Dedifferentiated amniotic fluid mesenchymal stem cell (primary cell): ENCODE results near the gene PRELID1.
A peak's percentile ranks its signal among the peaks of the same experiment; 100 is the strongest.
"Not testable (repeated sequence)": the region's sequence is repeated elsewhere in the genome, so short reads cannot be mapped to it uniquely, and the experiment has no call there.

Experiments
- DNase-seq: peaks from one replicate; pipeline ENCODE4 v3.0.0-alpha.2; 2016; ENCODE audit errors: extremely low spot score

PRELID1 gene

GRCh38 chr5:177303121-177303924, at the start of gene PRELID1, which contains the start of gene RAB24:
TSS of gene PRELID1 (plus strand) at chr5:177303799. CDS start at chr5:177303986, 187 bp downstream.
TSS of gene RAB24 (minus strand) at chr5:177303719. CDS start at chr5:177303288, 431 bp downstream.
- peak; percentile 81 for DNase-seq

DNA sequence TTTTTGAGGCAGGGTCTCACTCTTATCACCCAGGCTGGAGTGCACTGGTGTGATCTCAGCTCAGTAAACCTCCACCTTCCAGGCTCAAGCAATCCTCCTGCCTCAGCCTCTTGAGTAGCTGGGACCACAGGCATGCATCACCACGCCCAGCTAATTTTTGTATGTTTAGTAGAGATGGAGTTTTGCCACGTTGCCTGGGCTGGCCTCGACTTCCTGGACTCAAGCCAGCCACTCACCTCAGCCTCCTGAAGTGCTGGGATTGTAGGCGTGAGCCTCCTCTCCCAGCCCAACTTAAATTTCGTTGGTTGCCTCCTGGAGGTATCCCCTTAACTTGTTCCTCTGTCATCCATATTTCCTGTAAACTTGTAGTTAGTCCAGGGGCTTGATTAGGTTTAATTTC, 47.3 kb upstream of the PRELID1 start:
- no peak for DNase-seq

- DNase-seq, result not testable (repeated sequence)
Measured at GRCh38 chr5:177258711-177259110, 44.9 kb upstream of the PRELID1 start.

GRCh38 chr5:177260961-177261360, 42.6 kb upstream of the PRELID1 start:
- no peak for DNase-seq

DNA sequence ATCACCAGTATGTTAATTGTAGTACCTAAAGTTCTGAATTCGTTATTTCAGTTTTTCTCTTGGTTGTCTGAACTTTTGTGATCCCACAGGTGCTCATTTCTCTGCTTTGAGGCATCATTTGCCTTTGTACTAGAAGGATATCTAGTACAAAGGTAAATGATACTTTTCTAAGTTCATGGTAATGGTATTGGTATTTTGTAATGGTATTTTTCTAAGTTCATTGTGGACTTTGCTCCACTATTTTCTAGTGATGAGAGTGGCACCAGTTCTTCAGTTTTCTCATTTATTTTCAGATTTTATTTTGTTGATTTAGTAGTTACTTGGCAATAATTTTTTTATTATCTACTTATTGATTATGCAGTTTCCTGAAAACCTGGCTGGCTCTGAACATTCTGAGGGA, 42.1 kb upstream of the PRELID1 start:
- DNase-seq, result no peak

DNA sequence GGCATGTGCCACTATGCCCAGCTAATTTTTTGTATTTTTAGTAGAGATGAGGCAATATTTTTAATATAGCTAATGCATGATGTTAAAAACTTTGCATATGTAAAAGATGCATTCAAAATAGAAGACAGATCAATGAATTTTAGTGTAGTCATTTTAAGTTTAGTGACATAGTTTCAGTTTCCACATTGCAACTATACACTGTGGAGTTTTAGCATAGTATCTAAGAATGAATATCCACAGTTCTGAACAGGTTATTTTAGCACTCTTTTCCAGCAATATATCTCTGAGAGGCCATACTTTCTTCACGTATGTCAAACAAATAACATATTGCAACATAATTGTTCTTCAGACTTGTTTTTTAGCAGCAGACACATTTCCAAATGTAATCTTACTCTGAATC, 39.4 kb upstream of the PRELID1 start:
- no peak for DNase-seq

DNA sequence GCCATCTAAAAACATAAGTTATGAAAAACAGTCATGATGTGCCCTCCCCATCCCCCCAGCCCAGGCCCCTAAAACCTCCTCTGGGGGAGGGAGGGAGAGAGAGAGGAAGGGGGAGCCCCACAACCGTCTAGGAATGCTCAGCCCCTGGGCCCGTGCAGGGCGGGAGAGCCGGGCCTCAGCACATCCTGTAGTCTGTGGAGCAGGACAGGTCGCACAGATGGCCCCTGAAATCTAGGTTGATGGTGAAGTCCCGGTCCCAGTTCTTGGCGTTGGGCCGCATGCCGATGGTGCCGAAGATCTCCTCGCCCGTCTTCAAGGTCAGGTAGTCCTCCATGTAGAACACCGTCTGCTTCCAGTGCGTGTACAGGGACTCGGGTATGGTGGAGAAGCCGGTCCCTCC, 38.2 kb upstream of the PRELID1 start:
- no peak for DNase-seq

DNA sequence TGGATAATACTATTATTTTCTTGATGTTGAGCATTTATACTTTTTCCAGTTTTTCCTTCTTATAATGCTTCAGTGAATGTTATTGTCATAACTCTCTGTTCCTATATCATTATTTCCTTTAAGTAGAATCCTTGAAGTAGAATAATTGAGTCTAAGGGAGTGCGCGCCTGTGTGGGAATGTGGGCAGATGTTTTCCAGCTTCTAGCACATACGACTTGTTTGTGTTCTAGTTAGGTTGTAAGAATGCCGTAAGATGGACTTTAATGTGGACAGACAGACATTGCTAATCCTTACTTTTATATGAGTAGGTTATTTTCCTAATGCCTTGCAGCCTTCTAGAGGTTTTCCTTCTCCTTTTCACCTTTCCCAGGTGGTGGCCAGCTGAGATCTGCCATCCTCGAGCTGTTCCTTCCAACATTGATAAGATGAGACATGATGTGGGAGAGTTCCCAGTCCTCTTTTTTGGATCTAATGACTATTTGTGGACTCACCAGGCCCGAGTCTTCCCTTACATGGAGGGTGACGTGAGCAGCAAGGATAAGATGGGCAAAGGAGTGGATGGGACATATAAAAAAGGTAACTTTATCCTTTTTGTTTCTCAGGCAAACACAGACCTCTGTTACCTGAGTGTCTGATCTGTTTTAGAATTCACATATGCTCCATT, 34.2 kb upstream of the PRELID1 start:
- DNase-seq, result no peak

DNA sequence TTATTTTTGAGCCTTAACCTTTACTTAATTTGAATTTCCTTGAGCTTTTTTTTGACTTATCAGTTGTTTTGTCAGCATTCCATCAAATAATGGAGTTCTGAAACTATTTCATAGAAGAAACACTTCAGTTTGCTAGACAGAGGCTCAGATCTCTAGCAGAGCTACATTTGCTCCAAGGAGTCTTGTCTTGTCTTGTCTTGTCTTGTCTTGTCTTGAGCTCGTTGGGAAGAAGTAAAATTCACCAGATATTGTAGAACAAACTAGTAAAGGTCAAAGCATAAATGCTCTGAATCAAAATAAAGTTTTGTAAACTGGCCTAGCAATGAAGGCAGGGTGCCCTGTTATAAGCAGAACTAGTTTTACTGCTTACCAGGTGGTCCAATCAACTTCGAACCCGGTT, 33.6 kb upstream of the PRELID1 start:
- no peak for DNase-seq

DNA sequence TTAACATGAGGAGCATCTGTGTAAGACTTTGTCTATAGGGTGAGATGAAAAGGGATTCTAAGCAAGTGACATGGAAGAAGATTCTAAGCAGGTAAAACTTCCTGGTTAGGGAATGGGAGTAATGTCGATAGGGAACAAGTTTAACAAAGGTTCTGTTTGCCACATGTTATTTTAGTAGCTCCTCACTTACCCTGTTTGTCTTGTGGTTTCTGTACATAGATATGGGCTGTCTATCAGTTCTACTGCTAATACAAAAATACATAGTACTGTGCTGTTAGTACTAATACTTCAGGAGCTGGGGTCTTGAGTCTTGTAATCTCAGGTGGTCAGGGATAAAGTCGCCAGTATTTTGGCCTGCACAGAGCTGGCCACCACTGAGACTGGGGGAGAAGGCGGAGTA, 32.9 kb upstream of the PRELID1 start:
- DNase-seq, result no peak

DNA sequence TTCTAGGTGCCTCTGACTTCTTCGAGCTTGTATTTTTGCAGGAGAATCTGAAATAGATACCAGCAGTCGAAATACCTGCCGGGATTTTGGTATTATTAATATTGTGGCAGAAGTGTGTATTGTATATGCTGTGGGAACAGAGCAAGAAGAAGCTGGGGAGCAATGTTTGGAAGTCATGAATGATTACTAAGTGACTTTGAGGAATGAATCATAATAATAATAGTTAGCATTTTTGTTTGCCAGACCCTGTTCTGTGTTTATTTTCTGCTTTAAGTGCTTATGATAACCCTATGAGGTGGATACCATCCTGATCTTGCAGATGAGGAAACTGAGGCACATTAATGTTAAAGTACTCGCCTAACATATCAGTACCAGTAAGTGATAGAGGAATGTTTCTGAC, 32.5 kb upstream of the PRELID1 start:
- DNase-seq, result no peak

DNA sequence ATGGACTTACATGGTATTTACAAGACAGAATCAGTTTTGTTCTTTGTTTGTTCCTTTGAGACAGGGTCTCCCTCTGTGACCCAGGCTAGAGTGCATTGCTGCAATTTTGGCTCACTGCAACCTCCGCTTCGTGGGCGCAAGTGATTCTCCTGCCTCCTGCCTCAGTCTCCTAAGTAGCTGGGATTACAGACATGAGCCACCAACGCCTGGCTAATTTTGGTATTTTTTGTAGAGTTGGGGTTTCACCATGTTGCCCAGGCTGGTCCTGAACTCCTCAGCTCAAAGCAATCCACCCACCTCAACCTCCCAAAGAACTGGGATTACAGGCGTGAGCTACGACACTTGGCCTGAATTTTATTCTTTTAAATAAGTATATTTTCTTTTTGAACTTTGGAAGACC, 27.7 kb upstream of the PRELID1 start:
- DNase-seq, result no peak

DNA sequence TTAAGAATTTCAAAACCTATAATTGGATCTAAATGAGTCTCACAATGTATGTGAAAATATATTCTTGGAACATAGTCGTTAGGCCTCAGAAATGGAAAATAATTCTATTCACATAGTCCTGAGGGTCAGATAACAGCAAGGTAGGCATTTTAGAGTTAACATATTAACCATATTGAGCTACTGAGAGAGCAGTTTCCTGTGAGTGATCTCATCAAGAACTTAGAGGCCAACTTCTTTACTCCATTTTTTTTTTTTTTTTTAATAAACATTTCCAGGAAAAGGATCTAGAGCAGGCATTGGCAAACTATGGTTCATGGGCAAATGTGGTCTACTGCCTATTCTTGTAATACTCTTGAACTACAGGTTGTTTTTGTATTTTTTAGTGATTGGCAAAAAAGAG, 26.7 kb upstream of the PRELID1 start:
- DNase-seq, result no peak

DNA sequence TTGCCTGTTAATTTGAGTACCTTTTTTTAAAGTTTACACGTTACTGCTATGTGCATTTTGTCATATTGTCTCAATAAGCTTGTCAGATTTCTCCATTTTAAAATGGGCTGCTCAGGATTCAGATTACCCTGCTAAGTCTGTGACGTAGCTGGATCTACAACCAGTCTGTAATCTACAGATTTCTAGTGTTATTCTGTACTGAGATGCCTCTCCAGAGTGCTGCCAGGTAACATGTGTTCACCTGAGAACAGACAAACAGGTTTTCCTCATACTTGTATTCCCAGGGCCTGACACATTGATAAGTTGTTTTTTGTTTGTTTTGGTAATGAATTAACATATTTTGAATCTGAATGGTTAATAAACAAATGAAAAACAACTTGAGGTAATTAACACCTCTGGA, 15.4 kb upstream of the PRELID1 start:
- DNase-seq, result no peak

GRCh38 chr5:177290816-177291596, 12.6 kb upstream of the PRELID1 start:
- no peak for DNase-seq

GRCh38 chr5:177291735-177292134, 11.9 kb upstream of the PRELID1 start:
- DNase-seq, result no peak

- DNase-seq, result no peak
Measured at GRCh38 chr5:177293819-177294581, 9.6 kb upstream of the PRELID1 start.

DNA sequence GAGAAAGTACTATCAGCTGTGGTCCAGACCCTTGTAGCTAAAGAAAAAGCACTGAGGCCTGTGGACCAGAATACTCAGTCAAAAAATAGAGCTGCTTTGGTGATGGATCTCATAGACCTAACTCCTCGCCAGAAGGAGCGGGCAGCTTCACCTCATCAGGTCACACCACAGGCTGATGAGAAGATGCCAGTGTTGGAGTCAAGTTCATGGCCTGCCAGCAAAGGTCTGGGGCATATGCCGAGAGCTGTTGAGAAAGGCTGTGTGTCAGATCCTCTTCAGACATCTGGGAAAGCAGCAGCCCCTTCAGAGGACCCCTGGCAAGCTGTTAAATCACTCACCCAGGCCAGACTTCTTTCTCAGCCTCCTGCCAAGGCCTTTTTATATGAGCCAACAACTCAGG, 9.0 kb upstream of the PRELID1 start:
- DNase-seq, result no peak

DNA sequence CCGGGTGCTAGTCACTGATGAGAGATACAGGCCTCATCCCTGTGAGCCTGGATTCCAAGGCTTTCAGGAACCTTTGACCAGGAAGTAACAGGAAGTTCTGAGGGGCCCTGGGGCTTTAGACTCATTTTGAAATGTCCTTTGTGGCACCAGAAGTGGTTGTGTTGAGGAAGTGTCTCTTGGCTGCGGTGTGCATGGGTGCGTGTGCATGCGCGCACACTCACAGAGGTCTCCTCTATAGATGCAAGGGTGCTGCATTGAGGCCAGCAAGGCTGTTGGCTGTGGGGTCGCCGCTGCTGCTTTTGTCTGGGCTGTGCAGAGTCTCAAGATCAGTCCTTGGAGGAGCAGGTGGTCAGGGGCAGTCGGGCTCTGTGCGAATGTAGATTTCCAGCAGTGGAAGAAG, 7.7 kb upstream of the PRELID1 start:
- no peak for DNase-seq

- DNase-seq, result no peak
Measured at GRCh38 chr5:177296581-177296980, 7.0 kb upstream of the PRELID1 start.

- DNase-seq, result no peak
Measured at GRCh38 chr5:177297922-177298321, 5.7 kb upstream of the PRELID1 start.

DNA sequence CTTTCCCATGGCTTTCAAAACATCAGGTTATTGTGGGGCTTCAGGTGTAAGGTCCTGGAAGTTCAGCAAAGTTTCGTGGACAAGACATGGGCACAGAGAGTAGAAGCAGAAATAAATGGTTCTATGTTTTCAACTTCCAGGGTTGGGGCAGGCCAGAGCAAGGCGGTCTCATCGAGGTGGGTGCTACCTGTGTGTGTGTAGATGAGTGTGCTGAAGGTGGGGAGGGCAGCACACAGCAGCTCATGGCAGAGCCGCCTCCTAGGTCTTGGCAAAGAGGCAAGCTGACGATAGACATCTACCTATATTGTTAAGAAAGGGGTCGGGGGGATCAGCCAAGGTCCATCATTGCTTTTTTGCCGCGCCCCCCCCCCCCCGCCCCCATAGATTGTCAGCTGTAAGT, 3.9 kb upstream of the PRELID1 start:
- DNase-seq, result no peak
